NOMO-1 treated with DMSO at 0.1 percent for 48 hours (cell line): ENCODE measurements around the gene KCNT2.
A peak's percentile ranks its signal among the peaks of the same experiment; 100 is the strongest.
"Not testable (repeated sequence)": the region's sequence is repeated elsewhere in the genome, so short reads cannot be mapped to it uniquely, and the experiment has no call there.

Experiments used
- DNase-seq: peaks from one replicate; lab custom pipeline; 2025; ENCODE audit not compliant: unreplicated experiment; lab: John Stamatoyannopoulos, UW

Gene KCNT2

GRCh38 chr1:196608390-196609369 lies at the start of gene KCNT2:
KCNT2 (minus strand) TSS chr1:196608440; CDS start chr1:196608309, 131 bp downstream.
- no peak for DNase-seq

GRCh38 chr1:196655494-196655893 lies 47.3 kb upstream of the KCNT2 start:
- DNase-seq, result no peak

DNA sequence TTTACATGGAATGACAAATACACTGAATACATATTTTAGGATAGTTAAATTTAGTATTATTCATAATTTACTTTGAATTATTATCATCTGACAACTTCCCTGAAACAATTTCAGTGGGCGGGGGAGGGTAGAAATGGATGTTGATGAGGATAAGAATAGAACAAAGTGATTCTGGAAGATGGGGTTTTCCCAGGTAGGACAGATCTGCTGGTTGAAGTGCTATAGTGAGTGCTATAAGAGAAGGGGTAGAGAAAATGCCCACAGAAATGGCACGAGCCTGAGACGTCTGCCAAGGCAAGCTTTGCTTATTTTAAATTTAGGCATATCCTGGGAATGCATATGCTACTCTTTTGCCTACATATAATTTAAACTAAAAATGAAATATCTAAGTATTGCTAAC lies 46.8 kb upstream of the KCNT2 start:
- DNase-seq, result no peak

GRCh38 chr1:196654271-196654670 lies 46.0 kb upstream of the KCNT2 start:
- no peak for DNase-seq

- peak; percentile 29 for DNase-seq
Observed at GRCh38 chr1:196651637-196652215, 43.5 kb upstream of the KCNT2 start, which contains the start of gene CFH. CFH (plus strand) TSS chr1:196652043; CDS start chr1:196652118, 75 bp downstream.

- no peak for DNase-seq
Observed at GRCh38 chr1:196651079-196651478, 42.8 kb upstream of the KCNT2 start.

DNA sequence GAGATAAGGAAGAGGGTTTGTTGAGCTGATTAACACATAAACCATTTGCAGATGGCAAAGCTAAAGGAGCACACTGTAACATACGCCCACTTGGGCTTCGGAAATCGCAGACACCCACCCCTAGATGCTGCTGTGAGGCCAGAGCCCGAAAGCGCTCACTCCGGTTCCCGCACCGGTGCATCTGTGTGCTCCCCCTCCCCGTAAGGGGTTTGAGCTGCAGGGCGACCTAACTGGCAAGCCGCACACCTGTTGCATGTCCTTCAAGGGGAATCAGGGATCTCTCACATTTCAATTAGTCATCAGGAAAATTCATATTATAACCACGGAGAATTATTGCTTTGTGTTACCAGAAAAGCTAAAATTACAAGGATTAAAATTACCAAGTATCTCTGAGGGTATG lies 42.2 kb upstream of the KCNT2 start:
- DNase-seq, result no peak

DNA sequence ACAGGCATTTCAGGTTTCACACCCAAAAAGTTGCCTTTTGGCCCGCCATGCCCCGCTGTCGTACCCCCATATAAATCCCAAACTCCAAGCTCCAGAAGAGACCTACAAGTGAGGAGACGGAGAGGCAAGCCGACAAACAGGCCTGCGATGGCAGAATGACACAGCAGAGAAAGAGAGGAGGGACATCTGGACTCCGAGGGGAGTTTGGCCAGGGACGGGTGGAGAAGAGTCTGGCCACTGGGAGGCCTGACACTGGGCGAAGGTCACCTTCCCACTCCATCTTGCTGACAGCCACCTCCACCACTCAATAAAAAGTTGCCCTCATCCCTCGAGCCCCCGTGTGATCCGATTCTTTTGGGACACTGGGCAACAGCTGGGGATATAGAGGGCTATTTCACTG lies 41.8 kb upstream of the KCNT2 start:
- no peak for DNase-seq

DNA sequence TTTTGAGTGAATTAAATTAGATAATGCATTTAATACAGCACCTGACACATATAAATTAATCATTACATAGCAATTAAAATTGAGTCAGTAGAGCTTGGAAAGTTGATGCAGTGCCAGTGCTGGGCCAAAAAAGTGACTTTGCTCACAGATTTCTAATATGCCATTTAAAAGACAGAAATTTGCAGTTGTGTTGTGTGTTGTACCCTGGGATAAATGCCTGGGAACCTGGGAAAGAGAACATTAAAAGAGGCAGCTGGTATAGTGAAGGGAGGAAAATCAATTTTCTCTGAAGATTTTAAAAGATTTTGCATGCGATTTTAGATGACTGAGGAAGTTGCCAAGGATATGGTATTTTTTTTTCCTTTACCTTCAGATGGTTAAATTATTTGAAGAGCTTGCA lies 32.7 kb upstream of the KCNT2 start:
- DNase-seq, result no peak

DNA sequence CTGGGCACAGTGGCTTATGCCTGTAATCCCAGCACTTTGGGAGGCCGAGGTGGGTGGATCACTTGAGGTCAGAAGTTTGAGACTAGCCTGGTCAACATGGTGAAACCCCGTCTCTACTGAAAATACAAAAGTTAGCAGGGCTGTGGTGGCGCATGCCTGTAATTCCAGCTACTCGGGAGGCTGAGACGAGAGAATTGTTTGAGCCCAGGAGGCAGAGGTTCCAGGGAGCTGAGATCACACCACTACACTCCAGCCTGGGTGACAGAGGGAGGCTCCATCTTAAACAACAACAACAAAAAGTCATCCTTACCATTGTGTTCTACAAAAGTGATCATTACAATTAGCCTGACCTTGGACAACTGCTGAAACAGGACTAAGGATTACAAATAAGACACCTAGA lies 31.1 kb upstream of the KCNT2 start:
- not testable (repeated sequence) for DNase-seq

DNA sequence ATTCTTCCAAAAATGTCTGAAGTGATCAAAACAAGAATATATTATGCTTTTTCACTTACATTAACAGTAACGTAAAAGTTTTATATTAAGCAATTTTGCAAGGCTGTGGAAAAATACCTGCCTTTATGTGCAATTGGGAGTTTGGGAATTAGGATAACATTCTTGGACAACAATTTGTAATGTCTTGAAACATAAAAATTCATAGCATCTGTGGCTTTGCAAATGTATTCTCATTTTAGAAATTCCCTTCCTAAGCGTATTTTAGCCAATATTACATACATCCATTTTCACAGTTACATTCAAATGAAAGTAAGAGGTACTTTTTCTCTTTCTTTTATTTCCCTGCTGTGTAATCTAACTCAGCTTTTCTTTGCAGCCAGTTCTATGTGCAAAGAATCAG lies 30.2 kb upstream of the KCNT2 start:
- DNase-seq, result no peak

DNA sequence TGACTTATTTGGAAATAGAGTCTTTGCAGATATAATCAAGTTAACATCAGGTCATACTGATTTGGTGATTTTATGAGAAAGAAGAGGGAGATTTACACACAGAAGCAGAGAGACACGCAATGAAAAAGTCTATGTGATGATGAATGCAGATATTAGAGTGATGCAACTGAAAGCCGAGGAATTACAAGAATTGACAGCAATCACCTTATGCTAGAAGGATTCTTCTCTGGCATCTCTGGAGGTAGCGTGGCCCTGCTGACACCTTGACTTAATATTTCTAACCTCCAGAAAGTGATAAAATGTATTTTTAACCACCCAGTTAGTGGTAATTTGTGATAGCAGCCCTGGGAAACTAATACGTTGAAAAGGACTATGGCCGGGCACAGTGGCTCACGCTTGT lies 29.4 kb upstream of the KCNT2 start:
- no peak for DNase-seq

- DNase-seq, result no peak
Observed at GRCh38 chr1:196628838-196629237, 20.6 kb upstream of the KCNT2 start.

GRCh38 chr1:196623079-196623478 lies 14.8 kb upstream of the KCNT2 start:
- DNase-seq, result no peak

DNA sequence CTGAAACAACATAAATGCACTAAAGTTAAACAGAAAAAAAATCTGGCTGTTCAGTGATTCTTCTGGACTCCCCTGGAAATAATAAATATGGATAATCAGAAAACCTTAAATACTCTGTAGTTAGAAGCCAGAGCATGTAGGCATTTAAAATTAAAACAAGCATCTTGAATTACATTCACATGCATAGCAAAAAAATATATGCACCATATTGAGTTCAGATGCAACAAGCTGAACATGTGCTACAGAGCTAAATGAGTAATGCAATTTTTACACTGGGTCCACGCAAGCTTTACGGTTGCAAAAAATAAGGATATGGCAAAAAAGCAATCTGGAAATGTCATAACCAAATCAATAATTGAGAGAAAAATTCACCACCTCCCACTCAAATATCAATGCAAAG lies 11.5 kb upstream of the KCNT2 start:
- no peak for DNase-seq

DNA sequence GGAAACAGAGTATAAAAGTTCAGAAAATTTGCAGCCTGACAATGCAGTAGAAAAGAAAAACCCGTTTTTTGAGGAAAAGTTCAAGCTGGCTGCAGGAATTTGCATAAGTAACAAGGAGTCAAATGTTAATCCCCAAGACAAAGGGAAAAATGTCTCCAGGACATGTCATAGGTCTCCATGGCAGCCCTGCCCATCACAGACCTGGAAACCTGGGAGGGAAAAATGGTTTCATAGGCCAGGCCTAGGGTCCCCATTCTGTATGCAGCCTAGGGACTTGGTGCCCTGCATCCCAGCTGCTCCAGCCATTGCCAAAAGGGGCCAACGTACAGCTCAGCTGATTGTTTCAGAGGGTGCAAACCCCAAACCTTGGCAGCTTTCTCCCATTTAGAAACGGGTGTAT lies 3.6 kb upstream of the KCNT2 start:
- DNase-seq, result no peak

DNA sequence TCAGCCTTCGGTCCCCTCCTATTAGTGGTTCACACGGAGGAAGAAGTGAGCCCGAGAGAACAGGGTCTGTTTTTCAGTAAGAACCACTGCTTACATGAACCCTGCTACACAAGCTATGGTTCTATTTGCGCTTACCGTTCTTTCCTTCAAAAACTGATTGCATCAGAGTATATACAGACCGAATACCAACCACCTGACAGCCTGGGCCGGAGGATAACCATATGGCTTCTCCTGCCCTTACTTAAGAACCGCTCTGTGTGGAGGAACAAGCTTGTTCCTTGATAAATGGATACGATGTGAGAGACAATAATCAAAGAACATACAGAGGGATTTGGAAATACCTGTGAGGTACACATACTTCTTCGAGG lies 1.1 kb upstream of the KCNT2 start:
- DNase-seq, result no peak

- no peak for DNase-seq
Observed at GRCh38 chr1:196607981-196608380, 259 bp downstream of the KCNT2 start.

DNA sequence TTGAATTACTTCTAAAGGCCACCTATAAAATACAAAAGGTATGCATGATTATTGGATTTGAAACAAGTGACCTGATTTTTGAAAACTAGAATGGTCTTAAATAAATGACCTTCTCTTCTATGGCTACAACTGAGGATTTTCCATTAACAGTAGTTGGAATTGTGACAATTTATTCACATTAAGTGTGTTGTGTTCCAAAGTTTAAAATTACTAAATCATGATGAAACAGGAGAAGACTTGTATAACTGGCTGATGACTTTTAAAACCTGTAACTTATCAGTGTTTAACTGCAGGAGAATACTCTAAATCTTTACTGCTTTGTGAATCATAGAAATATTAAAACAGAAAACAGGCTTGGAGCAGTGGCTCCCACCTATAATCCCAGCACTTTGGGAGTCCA lies 4.6 kb downstream of the KCNT2 start:
- no peak for DNase-seq

DNA sequence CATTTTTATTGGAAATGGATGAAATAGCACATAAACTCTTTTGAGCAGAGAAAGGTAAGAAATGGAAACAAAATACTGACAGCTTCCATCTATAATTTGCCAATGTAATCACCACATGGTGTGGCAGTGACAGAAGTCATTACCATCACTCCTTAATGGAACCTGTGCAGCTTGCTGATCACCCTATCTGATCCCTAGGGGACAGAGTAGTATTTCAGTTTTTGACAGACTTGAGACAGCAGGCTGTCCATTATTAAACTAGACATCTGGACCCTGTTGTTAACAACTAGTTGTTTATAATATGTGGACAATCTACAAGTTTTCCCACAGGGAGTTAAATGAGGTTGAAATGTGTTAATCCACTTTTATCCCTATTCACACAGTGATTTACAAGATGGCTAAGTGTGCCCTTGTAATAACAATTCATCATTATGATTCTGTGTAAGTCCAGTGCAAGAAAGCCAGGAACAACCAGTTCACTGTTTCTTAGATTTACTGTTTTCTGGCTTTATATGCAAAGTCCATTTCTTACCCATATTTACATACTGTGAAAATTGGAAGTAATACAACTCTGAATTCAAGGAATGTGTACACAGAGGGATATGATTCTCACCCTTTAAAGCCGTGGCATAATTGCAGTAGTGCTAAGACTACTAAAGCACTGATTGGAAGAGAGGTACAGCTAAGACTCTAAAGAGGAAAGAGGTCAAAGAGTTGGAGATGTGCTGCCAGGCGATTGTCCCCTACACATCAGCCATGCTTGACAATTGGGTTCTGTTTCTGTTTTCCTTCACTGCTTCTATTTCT lies 9.1 kb downstream of the KCNT2 start:
- DNase-seq, result no peak

GRCh38 chr1:196594700-196595099 lies 13.5 kb downstream of the KCNT2 start:
- no peak for DNase-seq

DNA sequence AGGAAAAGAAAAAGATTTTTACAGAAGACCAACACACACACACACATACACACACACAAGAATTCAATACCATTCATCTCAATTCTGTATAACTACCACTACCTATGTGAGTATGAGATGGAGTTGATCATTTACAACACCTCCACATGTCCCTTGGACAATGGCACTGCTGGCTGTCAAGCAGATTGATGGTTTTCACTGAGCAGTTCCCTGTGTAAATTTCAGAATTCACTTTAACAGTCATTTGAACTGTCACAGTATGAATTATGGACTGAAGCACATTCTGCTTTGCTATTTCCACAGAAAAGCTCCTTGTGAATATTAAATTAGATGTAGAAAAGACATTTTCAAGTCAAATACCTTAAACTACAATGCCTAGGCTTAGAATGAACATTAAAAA lies 14.3 kb downstream of the KCNT2 start:
- no peak for DNase-seq
